OCI-LY1 (cell line): ENCODE measurements around the gene CAMTA1.

ENCODE experiments used
- CTCF ChIP-seq: fragments of 200-600 bp; sonication (generic), shearing (Covaris generic); IDR thresholded peaks from 2 replicates; pipeline ENCODE4 v1.5.1; 2017; ENCODE audit warnings: mild to moderate bottlenecking, antibody characterized with exemption, low read length, moderate library complexity, mixed read lengths
- EZH2 ChIP-seq: fragments of 200-600 bp; sonication (generic), shearing (Covaris generic); IDR thresholded peaks from 2 replicates; pipeline ENCODE4 v1.8.0; 2017; ENCODE audit warnings: borderline replicate concordance, mixed run types, mild to moderate bottlenecking, antibody characterized with exemption, low read length, moderate library complexity, mixed read lengths

- TF ChIP-seq CTCF: no peak
- no peak for TF ChIP-seq EZH2
Observed at GRCh38 chr1:7606096-7606495, 820.8 kb downstream of the CAMTA1 start.
